ENCODE data around the gene PCDH1.

DNA sequence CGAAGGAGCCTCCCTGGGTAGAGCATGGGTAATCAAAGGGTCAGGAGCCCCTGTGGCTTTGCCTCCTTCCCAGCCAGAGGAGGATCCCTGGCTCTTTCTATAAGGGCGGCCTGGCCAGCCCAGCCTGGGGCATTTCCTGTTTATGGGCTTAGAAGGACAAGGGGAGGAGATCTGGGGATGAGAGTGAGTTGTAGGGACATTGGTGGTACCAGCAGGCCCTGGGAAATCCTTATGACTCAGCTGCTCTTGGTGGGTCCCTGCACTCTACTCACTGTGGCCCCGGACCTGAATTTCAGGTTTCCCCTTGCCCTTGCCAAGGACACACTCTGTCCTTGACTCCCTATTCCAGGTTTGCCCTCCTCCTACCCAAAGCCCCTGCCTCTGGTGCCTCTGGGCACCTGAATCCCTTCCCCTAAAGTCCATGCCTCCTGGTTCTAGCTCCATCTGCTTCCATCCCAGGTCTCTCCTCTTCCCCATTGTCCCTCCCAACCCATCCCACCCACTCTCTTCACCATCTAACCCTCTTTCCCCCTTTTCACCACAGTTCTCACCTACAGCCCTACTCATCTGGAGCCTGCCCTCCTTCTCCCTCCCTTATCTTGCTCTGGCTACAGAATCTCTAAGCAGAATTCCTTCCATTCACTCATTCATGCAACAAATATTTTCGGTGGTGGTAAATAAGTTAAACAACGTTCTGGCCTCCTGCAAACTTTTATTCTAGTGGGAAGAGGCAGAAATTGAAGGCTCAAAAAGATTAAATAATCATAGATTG, 34.9 kb downstream of the PCDH1 start:
- TF ChIP-seq, protein P1, sequence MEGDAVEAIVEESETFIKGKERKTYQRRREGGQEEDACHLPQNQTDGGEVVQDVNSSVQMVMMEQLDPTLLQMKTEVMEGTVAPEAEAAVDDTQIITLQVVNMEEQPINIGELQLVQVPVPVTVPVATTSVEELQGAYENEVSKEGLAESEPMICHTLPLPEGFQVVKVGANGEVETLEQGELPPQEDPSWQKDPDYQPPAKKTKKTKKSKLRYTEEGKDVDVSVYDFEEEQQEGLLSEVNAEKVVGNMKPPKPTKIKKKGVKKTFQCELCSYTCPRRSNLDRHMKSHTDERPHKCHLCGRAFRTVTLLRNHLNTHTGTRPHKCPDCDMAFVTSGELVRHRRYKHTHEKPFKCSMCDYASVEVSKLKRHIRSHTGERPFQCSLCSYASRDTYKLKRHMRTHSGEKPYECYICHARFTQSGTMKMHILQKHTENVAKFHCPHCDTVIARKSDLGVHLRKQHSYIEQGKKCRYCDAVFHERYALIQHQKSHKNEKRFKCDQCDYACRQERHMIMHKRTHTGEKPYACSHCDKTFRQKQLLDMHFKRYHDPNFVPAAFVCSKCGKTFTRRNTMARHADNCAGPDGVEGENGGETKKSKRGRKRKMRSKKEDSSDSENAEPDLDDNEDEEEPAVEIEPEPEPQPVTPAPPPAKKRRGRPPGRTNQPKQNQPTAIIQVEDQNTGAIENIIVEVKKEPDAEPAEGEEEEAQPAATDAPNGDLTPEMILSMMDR (IDR thresholded peaks at IDR 0.05): no peak
- TF ChIP-seq POLR2AphosphoS5 (IDR thresholded peaks at IDR 0.05): no peak
